Measurements from ENCODE around the gene PPP6R2. TPM values are rescaled to one million over a fixed set of nuclear protein-coding genes. Genes with fewer than 3 reads are reported as not detected.
"Not testable (repeated sequence)": the region's sequence is repeated elsewhere in the genome, so short reads cannot be mapped to it uniquely, and the experiment has no call there.

PPP6R2 gene
- total RNA-seq, 2 donors from 2014 or later = 62.1 to 63.7 TPM

- Mint-ChIP-seq H3K4me1 (peaks cover 28% of the 10 kb centered on the region), H3K4me3 (no peak overlapping the region), H3K36me3 (ENCODE audit: low read depth) (no peaks in the 10 kb centered on the region), H3K27ac (peak overlapping the region; percentile 71), H3K27me3 (no peaks in the 10 kb centered on the region)
- ATAC-seq (no peak), DNase-seq (no peak)
- no peaks in the 10 kb centered on the region for H3K9me3 ChIP-seq (ENCODE audit: control insufficient read depth, low read length, poor library complexity, severe bottlenecking)
Observed at GRCh38 chr22:50396751-50397370, 53.7 kb downstream of the PPP6R2 start.

GRCh38 chr22:50397371-50398060 lies 54.4 kb downstream of the PPP6R2 start:
- ATAC-seq; H3K36me3 Mint-ChIP-seq (ENCODE audit: low read depth); H3K4me3 Mint-ChIP-seq; DNase-seq; H3K27me3 Mint-ChIP-seq; H3K9me3 ChIP-seq (ENCODE audit: control insufficient read depth, low read length, poor library complexity, severe bottlenecking): not testable (repeated sequence)
- H3K27ac Mint-ChIP-seq = peak overlapping the region; percentile 71
- H3K4me1 Mint-ChIP-seq = peaks cover 26% of the 10 kb centered on the region

GRCh38 chr22:50398831-50399648 lies 55.9 kb downstream of the PPP6R2 start:
- Mint-ChIP-seq H3K36me3 (ENCODE audit: low read depth) (no peaks in the 10 kb centered on the region), H3K4me1 (peaks cover 22% of the 10 kb centered on the region), H3K27ac (peak overlapping the region; percentile 92), H3K27me3 (no peaks in the 10 kb centered on the region), H3K4me3 (no peak overlapping the region)
- DNase-seq (no peak), ATAC-seq (no peak)
- no peaks in the 10 kb centered on the region for H3K9me3 ChIP-seq (ENCODE audit: control insufficient read depth, low read length, poor library complexity, severe bottlenecking)

GRCh38 chr22:50399751-50400331 lies 56.7 kb downstream of the PPP6R2 start:
- H3K36me3 Mint-ChIP-seq (ENCODE audit: low read depth) = no peaks in the 10 kb centered on the region
- H3K27ac Mint-ChIP-seq = peak overlapping the region; percentile 92
- H3K4me3 Mint-ChIP-seq = no peak overlapping the region
- H3K9me3 ChIP-seq (ENCODE audit: control insufficient read depth, low read length, poor library complexity, severe bottlenecking) = no peaks in the 10 kb centered on the region
- peak; percentile 61 for ATAC-seq
- H3K4me1 Mint-ChIP-seq = peaks cover 22% of the 10 kb centered on the region
- DNase-seq = no peak
- no peaks in the 10 kb centered on the region for H3K27me3 Mint-ChIP-seq

- H3K27me3 Mint-ChIP-seq = no peaks in the 10 kb centered on the region
- H3K36me3 Mint-ChIP-seq (ENCODE audit: low read depth) = no peaks in the 10 kb centered on the region
- ATAC-seq (no peak), DNase-seq (no peak)
- H3K27ac Mint-ChIP-seq = peak overlapping the region; percentile 92
- peaks cover 22% of the 10 kb centered on the region for H3K4me1 Mint-ChIP-seq
- H3K4me3 Mint-ChIP-seq = no peak overlapping the region
- no peaks in the 10 kb centered on the region for H3K9me3 ChIP-seq (ENCODE audit: control insufficient read depth, low read length, poor library complexity, severe bottlenecking)
Observed at GRCh38 chr22:50400406-50400805, 57.3 kb downstream of the PPP6R2 start.

GRCh38 chr22:50400931-50401330 lies 57.8 kb downstream of the PPP6R2 start:
- H3K4me3 Mint-ChIP-seq = no peak overlapping the region
- no peaks in the 10 kb centered on the region for H3K9me3 ChIP-seq (ENCODE audit: control insufficient read depth, low read length, poor library complexity, severe bottlenecking)
- H3K36me3 Mint-ChIP-seq (ENCODE audit: low read depth) = no peaks in the 10 kb centered on the region
- DNase-seq = no peak
- ATAC-seq = no peak
- peak overlapping the region; percentile 92 for H3K27ac Mint-ChIP-seq
- H3K4me1 Mint-ChIP-seq = peaks cover 22% of the 10 kb centered on the region
- H3K27me3 Mint-ChIP-seq = no peaks in the 10 kb centered on the region

GRCh38 chr22:50401907-50402306 lies 58.8 kb downstream of the PPP6R2 start:
- H3K27ac Mint-ChIP-seq = peak overlapping the region; percentile 92
- H3K27me3 Mint-ChIP-seq = no peaks in the 10 kb centered on the region
- no peak overlapping the region for H3K4me3 Mint-ChIP-seq
- peaks cover 17% of the 10 kb centered on the region for H3K4me1 Mint-ChIP-seq
- H3K36me3 Mint-ChIP-seq (ENCODE audit: low read depth) = no peaks in the 10 kb centered on the region
- ATAC-seq = no peak
- no peak for DNase-seq
- H3K9me3 ChIP-seq (ENCODE audit: control insufficient read depth, low read length, poor library complexity, severe bottlenecking) = no peaks in the 10 kb centered on the region

- no peaks in the 10 kb centered on the region for H3K27me3 Mint-ChIP-seq
- no peak overlapping the region for H3K4me3 Mint-ChIP-seq
Observed at GRCh38 chr22:50403701-50404101, 60.6 kb downstream of the PPP6R2 start.

GRCh38 chr22:50406416-50407170 lies 63.5 kb downstream of the PPP6R2 start:
- H3K36me3 Mint-ChIP-seq (ENCODE audit: low read depth) = peaks cover 4% of the 10 kb centered on the region
- H3K27ac Mint-ChIP-seq = peak overlapping the region; percentile 70
- no peaks in the 10 kb centered on the region for H3K9me3 ChIP-seq (ENCODE audit: control insufficient read depth, low read length, poor library complexity, severe bottlenecking)
- no peak for DNase-seq
- no peak for ATAC-seq
- peaks cover 2% of the 10 kb centered on the region for H3K4me1 Mint-ChIP-seq
- H3K27me3 Mint-ChIP-seq = no peaks in the 10 kb centered on the region
- H3K4me3 Mint-ChIP-seq = no peak overlapping the region

More at GRCh38 chr22:50403701-50404101, 60.6 kb downstream of the PPP6R2 start:
- Mint-ChIP-seq H3K27ac (peak overlapping the region; percentile 88), H3K4me1 (peaks cover 11% of the 10 kb centered on the region), H3K36me3 (ENCODE audit: low read depth) (peaks cover 4% of the 10 kb centered on the region)
- DNase-seq = no peak
- H3K9me3 ChIP-seq (ENCODE audit: control insufficient read depth, low read length, poor library complexity, severe bottlenecking) = no peaks in the 10 kb centered on the region
- ATAC-seq = no peak

GRCh38 chr22:50408311-50408710 lies 65.2 kb downstream of the PPP6R2 start:
- ATAC-seq = no peak
- peaks cover 4% of the 10 kb centered on the region for H3K36me3 Mint-ChIP-seq (ENCODE audit: low read depth)
- H3K27me3 Mint-ChIP-seq = no peaks in the 10 kb centered on the region
- H3K9me3 ChIP-seq (ENCODE audit: control insufficient read depth, low read length, poor library complexity, severe bottlenecking) = no peaks in the 10 kb centered on the region
- no peak overlapping the region for H3K4me3 Mint-ChIP-seq
- no peak for DNase-seq
- H3K4me1 Mint-ChIP-seq = peaks cover 2% of the 10 kb centered on the region
- no peak overlapping the region for H3K27ac Mint-ChIP-seq

GRCh38 chr22:50408954-50409353 lies 65.8 kb downstream of the PPP6R2 start:
- H3K36me3 Mint-ChIP-seq (ENCODE audit: low read depth); H3K27me3 Mint-ChIP-seq; H3K4me3 Mint-ChIP-seq; ATAC-seq; H3K27ac Mint-ChIP-seq; DNase-seq; H3K4me1 Mint-ChIP-seq; H3K9me3 ChIP-seq (ENCODE audit: control insufficient read depth, low read length, poor library complexity, severe bottlenecking): not testable (repeated sequence)

- no peak for ATAC-seq
- Mint-ChIP-seq H3K4me3 (no peak overlapping the region), H3K27ac (no peak overlapping the region), H3K36me3 (ENCODE audit: low read depth) (peaks cover 6% of the 10 kb centered on the region), H3K4me1 (no peaks in the 10 kb centered on the region), H3K27me3 (no peaks in the 10 kb centered on the region)
- no peak for DNase-seq
- no peaks in the 10 kb centered on the region for H3K9me3 ChIP-seq (ENCODE audit: control insufficient read depth, low read length, poor library complexity, severe bottlenecking)
Observed at GRCh38 chr22:50414476-50415248, 71.5 kb downstream of the PPP6R2 start.

Data from T-helper 17 cell (primary cell).